Colonic mucosa (tissue), 4 donors: Measurements from ENCODE around the gene PLEKHH2. TPM values are rescaled to one million over a fixed set of nuclear protein-coding genes. Genes with fewer than 3 reads are reported as not detected.

Experiments
- DNase-seq: peaks from one replicate; pipeline ENCODE4 v3.0.0-alpha.2; 2020
- H3K27ac ChIP-seq: fragments of 200-600 bp; one replicate; pipeline ENCODE4 v1.8.0; 2021
- H3K27me3 ChIP-seq: fragments of 200-600 bp; one replicate; pipeline ENCODE4 v1.8.0; 2021
- H3K36me3 ChIP-seq: fragments of 200-600 bp; one replicate; pipeline ENCODE4 v1.8.0; 2021
- H3K4me1 ChIP-seq: fragments of 200-600 bp; one replicate; pipeline ENCODE4 v1.8.0; 2021; ENCODE audit warnings: mild to moderate bottlenecking
- H3K4me3 ChIP-seq: fragments of 200-600 bp; one replicate; pipeline ENCODE4 v1.8.0; 2021
- H3K9ac ChIP-seq, 2 donors: one replicate each; pipeline ENCODE4 v1.7.0; 2013; ENCODE audit warnings: control low read depth in 2 of 2, low read depth in 2 of 2, low read length in 2 of 2
- H3K9me3 ChIP-seq: fragments of 200-600 bp; one replicate; pipeline ENCODE4 v1.8.0; 2021
- intact Hi-C: fragments of 100-400 bp; cut with DNase I; formaldehyde crosslinking; loops from one replicate; pipeline ENCODE4 v1.14.1; 2022
- total RNA-seq, 2 donors: library from RNA; stranded (reverse); fragmentation: NEBNext Ultra II Directional in 1 of 2; extraction: Animal tissue kit (Norgen Biotek cat#: 25700) in 1 of 2; gene quantifications; one replicate each; pipeline ENCODE4 v1.2.1, GENCODE V29; 2021
- TF ChIP-seq, protein P1 (sequence below): fragments of 200-600 bp; IDR thresholded peaks from one replicate; pipeline ENCODE4 v1.8.0; 2022; ENCODE audit warnings: antibody characterized with exemption, mild to moderate bottlenecking
- donor health status: healthy.
- donor health status: DM: no; HTN: no; CAD: no.
- donor health status: DM: no; HTN: no; CAD: no.

The PLEKHH2 gene
- total RNA-seq, 2 donors from 2014 or later: 1.6 to 5.5 TPM

DNA sequence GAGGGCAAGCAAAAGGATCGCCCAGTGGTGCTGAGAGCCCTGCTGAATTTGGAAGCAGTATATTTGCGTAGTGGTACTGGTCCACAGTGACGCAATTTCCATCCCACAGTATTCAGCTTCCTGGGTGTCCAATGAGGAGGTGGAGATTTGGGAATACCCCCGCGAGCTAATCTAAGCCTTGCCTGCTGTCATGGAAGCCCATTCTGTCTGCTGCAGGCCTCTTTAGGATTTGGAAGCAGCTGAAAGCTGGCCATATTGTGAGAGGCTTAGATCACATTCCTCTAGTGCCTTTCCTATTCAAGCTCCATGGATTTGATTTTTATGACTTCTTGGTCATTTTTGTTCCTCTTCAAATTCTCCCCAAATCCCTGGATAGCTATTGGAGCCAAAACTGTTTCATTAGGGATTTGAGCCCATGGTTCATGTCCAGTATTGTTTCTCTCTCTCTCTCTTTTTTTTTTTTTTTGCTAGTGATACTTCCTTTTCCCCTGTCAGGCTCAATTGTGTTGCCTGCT, 114.5 kb downstream of the PLEKHH2 start:
- Histone ChIP-seq H3K27me3 (no peaks in the 10 kb centered on the region), H3K9me3 (no peaks in the 10 kb centered on the region), H3K9ac (no peak overlapping the region), H3K4me3 (no peak overlapping the region), H3K36me3 (no peaks in the 10 kb centered on the region), H3K27ac (no peak overlapping the region), H3K4me1 (no peaks in the 10 kb centered on the region)
- TF ChIP-seq, protein P1, sequence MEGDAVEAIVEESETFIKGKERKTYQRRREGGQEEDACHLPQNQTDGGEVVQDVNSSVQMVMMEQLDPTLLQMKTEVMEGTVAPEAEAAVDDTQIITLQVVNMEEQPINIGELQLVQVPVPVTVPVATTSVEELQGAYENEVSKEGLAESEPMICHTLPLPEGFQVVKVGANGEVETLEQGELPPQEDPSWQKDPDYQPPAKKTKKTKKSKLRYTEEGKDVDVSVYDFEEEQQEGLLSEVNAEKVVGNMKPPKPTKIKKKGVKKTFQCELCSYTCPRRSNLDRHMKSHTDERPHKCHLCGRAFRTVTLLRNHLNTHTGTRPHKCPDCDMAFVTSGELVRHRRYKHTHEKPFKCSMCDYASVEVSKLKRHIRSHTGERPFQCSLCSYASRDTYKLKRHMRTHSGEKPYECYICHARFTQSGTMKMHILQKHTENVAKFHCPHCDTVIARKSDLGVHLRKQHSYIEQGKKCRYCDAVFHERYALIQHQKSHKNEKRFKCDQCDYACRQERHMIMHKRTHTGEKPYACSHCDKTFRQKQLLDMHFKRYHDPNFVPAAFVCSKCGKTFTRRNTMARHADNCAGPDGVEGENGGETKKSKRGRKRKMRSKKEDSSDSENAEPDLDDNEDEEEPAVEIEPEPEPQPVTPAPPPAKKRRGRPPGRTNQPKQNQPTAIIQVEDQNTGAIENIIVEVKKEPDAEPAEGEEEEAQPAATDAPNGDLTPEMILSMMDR: no peak
- intact Hi-C loops: no loop called here
- no peak for DNase-seq

DNA sequence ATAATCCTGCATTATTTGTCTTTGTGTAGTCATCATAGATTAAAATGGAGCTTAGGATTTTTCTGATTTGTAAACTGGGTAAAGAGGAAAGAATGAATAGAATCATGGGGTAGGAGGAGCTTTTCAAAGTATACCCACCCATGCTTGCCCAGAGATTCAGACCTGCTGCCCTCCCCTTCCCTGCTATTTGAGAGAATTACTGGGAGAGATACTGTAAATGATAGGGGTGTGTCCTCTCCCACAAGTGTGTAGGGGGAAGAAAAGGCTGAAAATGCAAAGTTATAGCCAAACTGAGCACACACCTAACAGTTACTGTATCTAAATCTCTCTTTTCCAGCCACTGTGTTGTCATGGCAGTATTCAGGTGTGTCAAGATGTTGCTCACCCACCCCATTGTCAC, 115.2 kb downstream of the PLEKHH2 start:
- H3K27ac ChIP-seq: no peak overlapping the region
- no peak overlapping the region for H3K4me3 ChIP-seq
- no peak for DNase-seq
- H3K27me3 ChIP-seq: no peaks in the 10 kb centered on the region
- no peaks in the 10 kb centered on the region for H3K4me1 ChIP-seq
- H3K36me3 ChIP-seq: no peaks in the 10 kb centered on the region
- TF ChIP-seq, protein P1: no peak
- no peak overlapping the region for H3K9ac ChIP-seq
- intact Hi-C loops: no loop called here
- no peaks in the 10 kb centered on the region for H3K9me3 ChIP-seq

DNA sequence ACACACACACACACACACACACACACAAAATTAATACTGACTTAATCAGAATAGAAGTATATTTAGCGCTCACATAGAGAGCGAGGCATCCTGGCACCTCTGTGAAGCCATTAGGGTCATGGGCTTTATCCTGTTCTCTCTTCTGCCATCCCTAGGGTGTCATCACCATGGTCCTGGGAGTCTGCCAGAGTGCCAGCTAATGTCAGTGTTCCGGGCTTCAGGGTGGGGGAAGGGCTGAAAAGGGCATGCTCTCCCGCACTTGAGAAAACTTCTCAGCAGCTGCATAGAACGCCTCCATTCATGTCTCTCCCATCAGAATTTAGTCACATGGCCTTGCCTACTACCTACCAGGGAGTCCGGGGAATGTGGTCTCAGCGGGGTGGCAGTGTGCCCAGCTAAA, 117.1 kb downstream of the PLEKHH2 start:
- TF ChIP-seq, protein P1: no peak
- H3K9me3 ChIP-seq: no peaks in the 10 kb centered on the region
- no peaks in the 10 kb centered on the region for H3K27me3 ChIP-seq
- H3K36me3 ChIP-seq: no peaks in the 10 kb centered on the region
- H3K4me3 ChIP-seq: no peak overlapping the region
- no peak overlapping the region for H3K27ac ChIP-seq
- no peak overlapping the region for H3K9ac ChIP-seq
- intact Hi-C loops: no loop called here
- no peak for DNase-seq
- no peaks in the 10 kb centered on the region for H3K4me1 ChIP-seq

DNA sequence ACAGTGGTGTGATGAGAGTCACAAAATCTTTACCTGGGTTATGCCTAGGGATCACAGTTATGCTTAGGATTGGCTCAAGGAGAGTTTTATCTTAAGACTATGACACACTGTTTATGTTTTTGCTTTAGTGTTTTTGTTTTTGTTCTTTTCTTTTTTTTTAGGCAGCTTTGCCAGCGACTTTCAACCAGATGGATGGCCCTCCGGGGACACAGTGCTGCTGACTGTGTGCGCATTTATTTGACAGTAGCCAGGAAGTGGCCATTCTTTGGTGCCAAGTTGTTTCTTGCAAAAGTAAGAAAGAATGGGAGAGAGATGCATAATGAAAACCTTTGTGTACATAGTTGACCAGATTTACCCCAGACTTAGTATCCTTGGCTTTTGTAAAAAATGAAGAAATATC, 121.7 kb downstream of the PLEKHH2 start:
- no peak overlapping the region for H3K27ac ChIP-seq
- H3K9ac ChIP-seq: no peak overlapping the region
- TF ChIP-seq, protein P1: no peak
- H3K9me3 ChIP-seq: no peaks in the 10 kb centered on the region
- intact Hi-C loops: no loop called here
- H3K4me1 ChIP-seq: no peaks in the 10 kb centered on the region
- H3K36me3 ChIP-seq: no peaks in the 10 kb centered on the region
- H3K4me3 ChIP-seq: no peak overlapping the region
- no peak for DNase-seq
- no peaks in the 10 kb centered on the region for H3K27me3 ChIP-seq

DNA sequence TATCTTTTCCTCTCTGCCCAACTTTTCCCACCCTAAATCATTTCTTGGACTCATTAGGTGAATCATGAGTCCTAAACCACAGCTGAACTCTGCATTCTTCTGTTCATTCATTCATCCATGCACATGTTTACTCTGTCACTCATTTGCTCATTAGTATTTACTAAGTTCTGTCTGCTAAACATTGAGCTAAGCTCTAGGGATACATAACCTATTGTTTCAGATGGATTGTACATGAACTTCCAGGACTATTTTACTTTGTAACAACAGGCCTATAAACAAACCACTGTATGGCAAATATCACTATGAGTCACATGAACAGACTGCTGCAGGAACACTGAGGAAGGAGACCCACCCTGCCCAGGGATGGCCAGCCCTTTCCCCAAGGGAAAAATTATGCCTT, 122.1 kb downstream of the PLEKHH2 start:
- H3K27ac ChIP-seq: no peak overlapping the region
- TF ChIP-seq, protein P1: no peak
- DNase-seq: no peak

More for the DNA sequence above, 122.1 kb downstream of the PLEKHH2 start:
- H3K9ac ChIP-seq: no peak overlapping the region
- intact Hi-C loops: no loop called here
- H3K4me1 ChIP-seq: no peaks in the 10 kb centered on the region
- no peaks in the 10 kb centered on the region for H3K9me3 ChIP-seq
- H3K4me3 ChIP-seq: no peak overlapping the region
- H3K27me3 ChIP-seq: no peaks in the 10 kb centered on the region
- no peaks in the 10 kb centered on the region for H3K36me3 ChIP-seq
